Left lung (tissue), 10 donors: ENCODE measurements around the gene ATP8A2. TPM values are rescaled to one million over a fixed set of nuclear protein-coding genes. Genes with fewer than 3 reads are reported as not detected.

Experiments used
- ATAC-seq: fragments of 200-7000 bp; cut with Tn5 transposase; one replicate; pipeline ENCODE4 v1.9.1; 2020; ENCODE audit warnings: moderate library complexity
- DNase-seq, 4 donors: peaks; one replicate each; pipeline ENCODE4 v3.0.0-alpha.2; 2013 to 2020
- H3K27ac ChIP-seq, 2 donors: fragments of 200-600 bp; sonication (generic) in 1 of 2; one replicate each; pipeline versions ENCODE4 v1.5.0 to v1.8.0; 2020 to 2021
- H3K27me3 ChIP-seq, 2 donors: fragments of 200-600 bp; sonication (generic) in 1 of 2; one replicate each; pipeline versions ENCODE4 v1.5.0 to v1.8.0; 2020 to 2021
- H3K36me3 ChIP-seq, 2 donors: fragments of 200-600 bp; sonication (generic) in 1 of 2; one replicate each; pipeline versions ENCODE4 v1.5.0 to v1.8.0; 2020 to 2021
- H3K4me1 ChIP-seq, 2 donors: fragments of 200-600 bp; one replicate each; pipeline ENCODE4 v1.8.0; 2021
- H3K4me3 ChIP-seq, 2 donors: fragments of 200-600 bp; sonication (generic) in 1 of 2; one replicate each; pipeline versions ENCODE4 v1.5.0 to v1.8.0; 2020 to 2021; ENCODE audit warnings: mild to moderate bottlenecking in 1 of 2
- H3K9me3 ChIP-seq, 2 donors: fragments of 200-600 bp; sonication (generic) in 1 of 2; one replicate each; pipeline versions ENCODE4 v1.5.0 to v1.8.0; 2020 to 2021
- intact Hi-C, 2 donors: fragments of 100-400 bp; cut with DNase I; formaldehyde crosslinking; loops; one replicate each; pipeline versions ENCODE4 v1.11.2 to v1.14.2; 2022
- polyA plus RNA-seq, 6 donors: library from polyadenylated mRNA; unstranded; fragments of 120-200 nt; gene quantifications; one replicate each; pipeline ENCODE4 v1.2.1, GENCODE V29; 2013; ENCODE audit not compliant: insufficient read length in 6 of 6
- total RNA-seq, 2 donors: library from RNA; stranded (reverse); fragmentation: NEBNext Ultra II Directional; extraction: Animal tissue kit (Norgen Biotek cat#: 25700); gene quantifications; one replicate each; pipeline ENCODE4 v1.2.1, GENCODE V29; 2021
- TF ChIP-seq, protein P1 (sequence below), 2 donors: fragments of 200-600 bp; sonication (generic) in 1 of 2; IDR thresholded peaks; one replicate each; pipeline versions ENCODE4 v1.5.0 to v1.8.0; 2021; ENCODE audit warnings: antibody characterized with exemption in 2 of 2
- donor health status: DM: no; HTN: yes; CAD: no.
- donor health status: DM: no; HTN: no; CAD: no.

Gene ATP8A2
- total and polyA plus RNA-seq, 8 donors: 1.1 to 13.4 (median 9.6) TPM

DNA sequence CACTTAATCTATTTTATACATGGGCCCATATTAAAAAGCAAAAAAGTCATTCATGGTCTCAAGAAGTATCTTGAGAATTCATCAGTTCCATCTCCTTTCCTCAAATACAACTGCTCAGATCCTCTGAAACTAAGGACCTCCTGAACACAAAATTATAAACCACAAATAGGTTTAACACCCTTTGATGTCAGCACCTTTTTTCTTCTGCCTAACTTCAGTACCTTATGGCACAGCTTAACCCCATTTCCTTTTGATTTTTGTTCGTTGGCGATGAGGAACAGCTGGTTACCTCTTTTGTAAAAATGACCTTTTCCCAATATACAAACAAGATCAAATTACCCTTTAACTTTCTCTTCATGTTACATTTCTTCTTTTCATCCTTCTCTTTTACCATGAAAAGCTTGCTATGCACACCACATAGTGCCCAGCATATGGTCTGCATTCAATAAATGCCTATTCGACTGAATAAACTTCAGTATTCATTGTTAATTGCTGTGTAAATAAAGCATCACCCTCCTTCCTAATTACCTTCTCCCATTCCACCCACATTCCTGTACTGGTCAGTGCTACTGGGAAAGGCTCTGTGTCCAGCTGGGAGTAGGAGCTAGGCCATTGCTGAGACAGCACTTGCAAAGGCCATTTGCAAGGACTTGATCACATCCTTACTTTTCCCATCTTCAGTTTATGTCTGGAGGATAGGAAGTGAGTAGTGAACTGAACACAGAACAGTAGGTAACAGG lies 362.1 kb downstream of the ATP8A2 start:
- Histone ChIP-seq H3K4me1 (no peaks in the 10 kb centered on the region), H3K36me3 (no peaks in the 10 kb centered on the region), H3K4me3 (no peak overlapping the region), H3K9me3 (no peaks in the 10 kb centered on the region), H3K27me3 (no peaks in the 10 kb centered on the region), H3K27ac (no peak overlapping the region)
- TF ChIP-seq, protein P1, sequence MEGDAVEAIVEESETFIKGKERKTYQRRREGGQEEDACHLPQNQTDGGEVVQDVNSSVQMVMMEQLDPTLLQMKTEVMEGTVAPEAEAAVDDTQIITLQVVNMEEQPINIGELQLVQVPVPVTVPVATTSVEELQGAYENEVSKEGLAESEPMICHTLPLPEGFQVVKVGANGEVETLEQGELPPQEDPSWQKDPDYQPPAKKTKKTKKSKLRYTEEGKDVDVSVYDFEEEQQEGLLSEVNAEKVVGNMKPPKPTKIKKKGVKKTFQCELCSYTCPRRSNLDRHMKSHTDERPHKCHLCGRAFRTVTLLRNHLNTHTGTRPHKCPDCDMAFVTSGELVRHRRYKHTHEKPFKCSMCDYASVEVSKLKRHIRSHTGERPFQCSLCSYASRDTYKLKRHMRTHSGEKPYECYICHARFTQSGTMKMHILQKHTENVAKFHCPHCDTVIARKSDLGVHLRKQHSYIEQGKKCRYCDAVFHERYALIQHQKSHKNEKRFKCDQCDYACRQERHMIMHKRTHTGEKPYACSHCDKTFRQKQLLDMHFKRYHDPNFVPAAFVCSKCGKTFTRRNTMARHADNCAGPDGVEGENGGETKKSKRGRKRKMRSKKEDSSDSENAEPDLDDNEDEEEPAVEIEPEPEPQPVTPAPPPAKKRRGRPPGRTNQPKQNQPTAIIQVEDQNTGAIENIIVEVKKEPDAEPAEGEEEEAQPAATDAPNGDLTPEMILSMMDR (IDR thresholded peaks at IDR 0.05): no peak
- intact Hi-C loops: no loop called here
- ATAC-seq: peak; percentile 9
- DNase-seq: no peak

DNA sequence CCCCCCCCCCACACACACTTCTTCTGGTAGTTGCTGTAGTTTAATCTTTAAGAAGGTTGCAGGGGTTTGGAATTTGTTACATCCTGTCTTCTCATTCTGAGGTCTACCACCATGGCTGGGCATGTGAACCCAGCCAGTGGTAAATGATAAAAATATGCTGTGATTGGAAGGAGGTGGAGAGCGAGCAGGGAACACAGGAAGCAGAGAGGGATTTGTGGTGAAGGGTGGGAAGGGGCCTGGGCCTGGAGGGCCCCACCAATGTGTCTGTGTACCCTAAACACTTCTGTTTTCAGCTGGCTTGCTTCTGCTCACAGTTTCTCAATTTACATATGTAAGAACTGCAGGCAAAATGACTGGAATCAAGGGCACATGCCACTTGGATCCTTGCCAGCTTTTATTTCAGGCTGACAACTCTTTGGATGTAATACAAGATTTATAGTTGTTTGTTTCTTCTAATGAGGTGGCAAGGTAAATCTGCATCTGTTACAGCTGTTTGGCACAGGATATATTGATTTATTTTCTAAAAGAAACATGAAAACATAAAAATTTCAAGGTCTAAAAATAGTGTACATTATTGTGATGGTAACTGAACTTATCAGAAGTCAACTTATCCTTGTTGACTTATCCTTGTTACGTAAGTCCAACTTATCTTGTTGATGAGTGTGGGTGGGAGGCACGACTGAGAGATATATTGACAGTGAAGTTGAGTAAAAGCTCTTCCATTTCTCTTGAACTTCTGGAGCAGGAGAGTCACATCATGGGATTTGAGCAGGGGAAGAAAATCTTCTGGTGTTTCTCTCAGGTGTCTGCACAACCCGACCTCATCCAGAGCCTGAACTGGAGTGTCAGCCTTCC lies 366.8 kb downstream of the ATP8A2 start:
- intact Hi-C loops: no loop called here
- peak in 2 of 4 donors; percentile 92 for DNase-seq
- ATAC-seq: peak; percentile 40
- TF ChIP-seq, protein P1 (IDR thresholded peaks at IDR 0.05): no peak
- Histone ChIP-seq H3K27me3 (no peaks in the 10 kb centered on the region), H3K4me3 (no peak overlapping the region), H3K36me3 (no peaks in the 10 kb centered on the region), H3K4me1 (no peaks in the 10 kb centered on the region), H3K9me3 (no peaks in the 10 kb centered on the region), H3K27ac (no peak overlapping the region)

DNA sequence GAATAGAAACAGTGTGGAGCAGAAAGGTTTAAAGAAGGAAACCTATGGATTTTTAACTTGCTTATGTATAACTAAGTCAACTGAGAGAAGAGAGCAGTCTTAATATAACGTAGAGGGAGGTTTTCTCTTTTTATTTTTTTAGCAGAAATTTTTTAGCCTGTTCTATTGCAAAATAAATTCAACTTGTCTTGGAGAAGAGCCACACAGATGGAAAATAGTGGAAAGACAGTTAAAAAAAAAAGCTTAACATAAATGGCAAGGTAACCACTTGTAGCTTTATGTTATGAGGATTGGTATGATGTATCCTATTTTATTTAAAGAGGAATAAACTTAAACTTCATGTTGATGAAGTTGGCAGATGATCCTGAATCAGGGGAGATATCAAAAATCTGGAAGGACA lies 367.6 kb downstream of the ATP8A2 start:
- H3K4me3 ChIP-seq: no peak overlapping the region
- ATAC-seq (no peak), DNase-seq (peak in 1 of 4 donors; percentile 37)
- intact Hi-C loops: no loop called here
- no peaks in the 10 kb centered on the region for H3K27me3 ChIP-seq
- H3K9me3 ChIP-seq: no peaks in the 10 kb centered on the region
- no peak overlapping the region for H3K27ac ChIP-seq
- TF ChIP-seq, protein P1 (IDR thresholded peaks at IDR 0.05): no peak
- no peaks in the 10 kb centered on the region for H3K4me1 ChIP-seq
- H3K36me3 ChIP-seq: no peaks in the 10 kb centered on the region

DNA sequence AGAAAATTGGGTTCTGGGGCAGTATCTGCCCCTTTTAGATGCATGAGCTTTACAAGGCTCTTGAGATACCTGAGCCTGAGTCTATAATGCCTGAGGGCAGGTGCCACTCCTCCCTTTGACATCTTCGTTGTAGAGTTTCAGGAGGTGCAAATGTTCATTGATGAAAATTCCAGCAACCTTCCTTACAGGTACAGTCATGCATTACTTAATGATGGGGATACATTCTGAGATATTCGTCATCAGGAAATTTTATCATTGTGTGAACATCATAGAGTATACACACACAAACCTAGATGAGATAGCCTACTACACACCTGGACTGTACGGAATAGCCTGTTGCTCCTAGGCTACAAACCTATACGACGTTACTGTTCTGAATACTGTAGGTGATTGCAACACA lies 370.0 kb downstream of the ATP8A2 start:
- H3K27ac ChIP-seq: no peak overlapping the region
- ATAC-seq: no peak
- no peaks in the 10 kb centered on the region for H3K9me3 ChIP-seq
- H3K36me3 ChIP-seq: no peaks in the 10 kb centered on the region
- no peaks in the 10 kb centered on the region for H3K4me1 ChIP-seq
- DNase-seq: no peak
- H3K27me3 ChIP-seq: no peaks in the 10 kb centered on the region
- TF ChIP-seq, protein P1 (IDR thresholded peaks at IDR 0.05): no peak
- intact Hi-C loops: no loop called here
- H3K4me3 ChIP-seq: no peak overlapping the region

DNA sequence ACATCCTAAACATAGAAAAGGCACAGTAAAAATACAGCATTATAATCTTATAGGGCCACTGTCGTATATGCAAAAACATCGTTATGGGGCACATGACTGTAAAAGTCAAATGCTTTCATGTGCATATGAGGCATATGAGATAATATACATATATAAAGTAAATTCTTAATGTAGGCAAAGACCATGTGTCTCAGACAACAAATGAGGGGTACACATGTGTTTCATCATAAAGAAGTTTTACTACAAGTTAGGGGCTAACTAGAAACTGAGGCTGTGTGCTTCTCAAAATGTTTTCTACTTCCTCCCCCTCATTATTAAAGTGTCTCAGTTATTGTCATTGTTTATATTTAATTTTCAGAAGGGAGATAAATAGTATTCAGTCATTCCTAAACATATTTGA lies 370.4 kb downstream of the ATP8A2 start:
- H3K27me3 ChIP-seq: no peaks in the 10 kb centered on the region
- H3K9me3 ChIP-seq: no peaks in the 10 kb centered on the region
- TF ChIP-seq, protein P1 (IDR thresholded peaks at IDR 0.05): no peak
- H3K4me3 ChIP-seq: no peak overlapping the region
- H3K4me1 ChIP-seq: no peaks in the 10 kb centered on the region
- intact Hi-C loops: no loop called here
- DNase-seq (no peak), ATAC-seq (no peak)
- H3K27ac ChIP-seq: no peak overlapping the region
- no peaks in the 10 kb centered on the region for H3K36me3 ChIP-seq
